HG02678 (cell line): ENCODE results near the gene EMID1.
"Not testable (repeated sequence)": the region's sequence is repeated elsewhere in the genome, so short reads cannot be mapped to it uniquely, and the experiment has no call there.

Experiments used
- ATAC-seq: cut with Tn5 transposase; IDR thresholded peaks from one replicate; pipeline ENCODE4 v1.9.1; 2021; ENCODE audit warnings: mild to moderate bottlenecking, moderate library complexity; ENCODE audit not compliant: unreplicated experiment

Gene EMID1

DNA sequence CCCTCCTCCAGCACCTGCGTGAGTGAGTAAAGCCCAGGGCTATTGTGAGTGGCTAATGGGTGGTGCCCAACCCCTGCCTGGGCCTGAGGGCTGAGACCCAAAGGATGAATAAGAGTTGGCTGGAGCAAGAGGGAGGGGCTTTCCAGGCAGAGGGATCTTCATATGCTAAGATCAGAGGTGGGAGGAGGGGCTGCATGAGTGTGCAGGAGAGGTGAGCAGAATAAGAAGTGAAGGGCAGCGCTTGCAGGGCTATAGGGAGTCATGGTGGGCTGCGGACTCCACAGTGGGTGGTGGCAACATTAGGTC is 3.9 kb downstream of the EMID1 start:
- ATAC-seq: no peak

DNA sequence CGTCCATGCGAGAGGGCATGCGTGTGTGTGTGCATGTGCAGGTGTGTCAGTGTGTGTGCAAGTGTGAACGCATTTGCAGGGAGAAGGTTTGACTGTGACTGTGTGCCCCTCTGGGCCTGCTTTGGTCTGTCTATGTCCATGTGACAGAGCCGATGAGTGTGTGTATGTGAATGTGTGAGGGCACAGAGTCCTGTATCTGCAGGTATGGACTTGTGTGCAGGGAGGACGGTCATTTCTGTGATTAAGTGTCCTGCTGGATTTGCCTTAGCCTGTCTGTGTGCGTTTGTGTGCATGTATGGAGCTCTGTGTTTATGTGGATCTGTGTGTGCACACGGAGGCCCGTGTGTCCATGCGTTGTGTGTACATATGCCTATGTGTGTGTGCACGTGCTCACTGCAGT is 5.4 kb downstream of the EMID1 start:
- ATAC-seq: no peak

GRCh38 chr22:29211466-29211865 is 5.8 kb downstream of the EMID1 start:
- no peak for ATAC-seq

DNA sequence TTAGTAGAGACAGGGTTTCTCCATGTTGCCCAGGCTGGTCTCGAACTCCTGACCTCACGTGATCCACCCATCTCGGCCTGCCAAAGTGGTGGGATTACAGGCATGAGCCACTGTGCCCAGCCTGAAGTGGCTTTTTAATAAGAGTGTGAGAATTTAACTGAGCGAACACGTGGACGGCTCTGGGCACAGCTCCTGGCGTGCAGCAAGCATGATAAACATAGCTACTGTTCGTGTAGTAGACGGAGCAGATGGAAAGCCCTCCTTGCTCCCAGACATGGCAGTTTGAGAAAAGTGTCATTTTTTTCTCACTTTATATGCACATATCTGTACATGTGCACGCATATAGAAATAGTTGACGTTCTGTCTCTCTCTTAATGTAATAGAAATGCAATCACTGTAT is 7.0 kb downstream of the EMID1 start:
- no peak for ATAC-seq

- ATAC-seq: no peak
These were observed 7.8 kb downstream of the EMID1 start for GRCh38 chr22:29213493-29213892.

- ATAC-seq: no peak
These were observed 8.5 kb downstream of the EMID1 start for GRCh38 chr22:29214232-29214631.

DNA sequence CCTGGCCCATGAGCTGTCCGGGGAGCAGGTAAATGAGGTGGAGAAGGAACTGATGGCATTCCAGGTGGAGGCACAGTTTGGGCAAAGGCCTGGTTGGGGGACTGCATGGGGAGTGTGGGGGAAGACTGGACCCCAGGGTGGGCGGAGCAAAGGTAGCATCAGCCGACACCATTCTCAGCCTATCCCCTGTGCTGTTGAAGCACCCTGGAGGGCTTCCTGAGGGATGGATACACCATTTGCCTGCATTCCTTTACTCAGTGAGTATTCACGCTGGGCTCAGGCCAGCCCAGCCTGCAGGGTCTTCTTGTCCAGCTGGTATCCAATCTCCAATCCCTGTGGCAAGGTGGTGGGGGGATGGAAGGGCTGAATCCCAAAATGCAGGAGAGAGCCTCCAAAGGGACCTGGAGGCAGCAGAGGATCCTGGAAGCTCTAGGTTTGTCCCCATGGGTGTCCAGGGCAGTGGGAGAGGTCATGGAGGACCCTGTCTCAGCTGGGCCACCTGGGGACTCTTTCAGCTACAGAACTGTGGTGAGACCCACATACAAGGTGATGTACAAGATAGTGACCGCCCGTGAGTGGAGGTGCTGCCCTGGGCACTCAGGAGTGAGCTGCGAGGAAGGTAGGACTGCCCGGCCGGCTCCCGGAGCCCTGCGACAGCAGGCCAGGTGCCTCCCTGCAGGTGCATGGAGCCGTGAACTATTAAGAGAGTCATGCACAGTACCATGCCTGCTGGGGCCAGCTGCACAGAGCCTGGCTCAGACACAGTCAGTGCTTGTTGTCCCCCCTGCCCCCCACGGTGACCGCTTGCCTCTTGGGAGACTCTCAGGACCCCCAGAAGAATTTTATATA is 9.5 kb downstream of the EMID1 start:
- no peak for ATAC-seq

DNA sequence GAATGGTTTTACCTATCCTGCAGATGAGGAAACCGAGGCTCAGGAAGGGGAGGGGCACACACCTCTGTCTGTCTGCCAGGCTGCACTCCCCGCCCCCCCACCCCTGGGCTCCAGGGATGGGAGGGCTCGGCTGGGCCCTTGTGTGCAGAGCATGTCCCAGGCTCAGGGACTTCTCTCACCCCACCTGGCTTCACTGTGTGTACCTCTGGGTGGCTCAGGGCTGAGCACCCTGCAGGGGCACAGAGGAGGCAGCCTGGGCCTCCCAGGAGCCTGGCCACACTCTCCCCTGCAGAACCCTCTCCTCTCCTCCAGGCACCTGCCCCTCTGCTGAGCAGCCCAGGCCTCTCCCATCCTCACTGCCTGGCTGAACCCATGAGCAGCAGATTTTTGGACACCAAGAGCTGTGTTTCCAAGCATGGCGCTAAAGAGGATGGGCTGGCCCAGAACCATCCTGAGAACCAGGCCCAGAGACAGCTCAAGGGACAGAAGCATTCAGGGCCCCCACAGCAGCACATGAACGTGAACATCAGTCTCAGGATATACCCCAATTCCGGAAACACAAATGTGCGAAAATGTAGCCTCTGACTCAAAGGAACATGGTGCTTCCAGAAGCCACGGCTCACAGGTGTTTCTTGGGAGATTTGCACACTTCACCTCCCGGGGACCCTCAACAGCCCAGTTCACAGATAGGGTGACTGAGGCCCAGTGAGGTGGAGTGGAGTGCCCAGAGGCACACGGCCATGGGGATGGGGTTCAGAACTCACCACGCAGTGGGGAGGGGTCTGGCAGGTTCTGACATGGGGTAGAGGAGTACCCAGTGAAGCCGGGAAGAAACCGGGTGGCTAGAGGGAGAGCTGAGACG is 10.5 kb downstream of the EMID1 start:
- ATAC-seq: no peak

- no peak for ATAC-seq
These were observed 11.4 kb downstream of the EMID1 start for GRCh38 chr22:29216873-29217666.

GRCh38 chr22:29217827-29218757 is 12.4 kb downstream of the EMID1 start:
- ATAC-seq: no peak

- ATAC-seq: no peak
These were observed 13.2 kb downstream of the EMID1 start for GRCh38 chr22:29218758-29219408.

DNA sequence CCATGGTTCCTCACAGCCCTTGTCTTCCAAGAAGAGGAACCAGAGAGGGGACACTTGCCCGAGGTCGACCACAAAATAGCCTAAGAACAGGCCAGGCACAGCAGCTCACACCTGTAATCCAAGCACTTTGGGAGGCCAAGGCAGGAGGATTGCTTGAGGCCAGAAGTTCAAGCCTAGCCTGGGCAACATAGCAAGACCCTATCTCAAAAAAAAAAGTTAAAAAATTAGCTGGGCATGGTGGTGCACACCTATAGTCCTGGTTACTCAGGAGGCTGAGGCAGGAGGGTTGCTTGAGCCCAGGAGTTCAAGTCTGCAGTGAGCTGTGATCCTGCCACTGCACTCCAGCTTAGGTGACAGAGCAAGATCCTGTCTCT is 13.7 kb downstream of the EMID1 start:
- ATAC-seq: not testable (repeated sequence)

DNA sequence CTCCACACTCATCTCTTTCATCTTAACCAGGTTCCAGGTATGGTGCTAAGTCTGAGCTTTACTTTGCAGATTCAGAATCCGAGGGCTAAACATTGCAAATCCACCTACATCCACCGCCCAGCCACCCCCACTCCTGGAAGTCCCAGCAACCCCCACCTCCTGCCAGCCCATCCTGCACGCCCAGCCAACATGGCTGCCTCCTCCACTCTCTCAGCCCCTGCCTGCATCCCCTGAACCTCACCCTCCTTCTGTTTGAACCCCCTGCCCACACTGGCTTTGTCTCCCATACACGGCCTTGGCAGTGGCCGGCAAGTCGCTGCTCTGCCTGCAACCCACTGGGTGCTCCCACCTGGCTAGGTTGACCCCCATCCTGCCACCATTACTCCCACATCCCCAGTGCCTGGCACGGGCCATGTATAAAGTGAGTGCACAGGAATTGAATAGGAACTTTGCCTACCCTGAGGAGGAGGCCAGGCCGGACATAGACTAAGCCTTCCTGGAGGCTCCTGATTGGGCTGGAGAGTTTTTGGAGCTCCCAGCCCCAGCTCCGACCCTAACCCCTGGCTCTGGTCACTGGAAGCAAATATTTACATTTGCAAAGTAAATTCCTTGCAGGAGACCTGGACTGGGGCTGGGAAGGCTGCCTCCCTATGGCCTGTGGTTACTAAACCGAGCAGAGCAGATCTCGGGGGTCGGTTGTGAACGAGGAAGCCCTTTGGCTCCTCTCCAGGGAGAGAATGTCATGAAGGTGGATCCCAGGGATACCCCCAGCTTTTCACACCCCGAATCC is 14.4 kb downstream of the EMID1 start:
- ATAC-seq: no peak

DNA sequence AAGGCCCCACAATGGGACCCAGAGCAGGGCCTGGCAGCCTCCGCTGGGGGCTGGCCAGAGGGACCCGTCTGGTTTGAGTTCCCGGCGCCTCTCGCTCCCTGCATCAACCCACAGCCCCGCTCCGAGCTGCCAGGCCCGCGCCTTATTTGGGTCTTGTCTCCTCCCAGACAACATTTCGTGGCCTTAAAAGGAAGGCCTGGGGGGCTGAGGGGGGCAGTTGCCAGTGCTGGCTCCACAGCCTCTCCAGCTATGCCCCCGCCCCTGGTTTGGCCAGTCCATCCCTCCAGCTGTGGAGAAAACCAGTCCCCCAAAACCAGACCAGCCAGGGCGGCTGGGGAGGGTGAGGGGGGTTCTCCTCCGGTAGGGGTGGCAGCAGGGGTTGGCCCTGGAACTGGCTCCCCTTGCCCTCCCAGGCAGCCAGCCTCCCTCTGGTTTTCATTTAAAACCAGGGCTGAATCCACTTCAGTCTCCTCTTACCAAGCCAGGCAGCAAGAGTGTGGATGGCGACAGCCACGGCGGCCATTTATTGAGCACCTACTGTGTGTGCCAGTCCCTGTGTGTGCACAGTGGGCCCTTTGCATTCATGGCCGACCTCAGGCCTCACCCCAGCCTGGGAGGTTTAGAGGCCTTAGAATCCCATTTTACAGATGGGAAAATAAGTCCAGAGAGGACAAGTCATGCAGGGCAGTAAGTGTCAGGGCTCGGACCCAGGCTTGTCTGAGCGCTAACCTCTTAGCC is 18.6 kb downstream of the EMID1 start:
- no peak for ATAC-seq

DNA sequence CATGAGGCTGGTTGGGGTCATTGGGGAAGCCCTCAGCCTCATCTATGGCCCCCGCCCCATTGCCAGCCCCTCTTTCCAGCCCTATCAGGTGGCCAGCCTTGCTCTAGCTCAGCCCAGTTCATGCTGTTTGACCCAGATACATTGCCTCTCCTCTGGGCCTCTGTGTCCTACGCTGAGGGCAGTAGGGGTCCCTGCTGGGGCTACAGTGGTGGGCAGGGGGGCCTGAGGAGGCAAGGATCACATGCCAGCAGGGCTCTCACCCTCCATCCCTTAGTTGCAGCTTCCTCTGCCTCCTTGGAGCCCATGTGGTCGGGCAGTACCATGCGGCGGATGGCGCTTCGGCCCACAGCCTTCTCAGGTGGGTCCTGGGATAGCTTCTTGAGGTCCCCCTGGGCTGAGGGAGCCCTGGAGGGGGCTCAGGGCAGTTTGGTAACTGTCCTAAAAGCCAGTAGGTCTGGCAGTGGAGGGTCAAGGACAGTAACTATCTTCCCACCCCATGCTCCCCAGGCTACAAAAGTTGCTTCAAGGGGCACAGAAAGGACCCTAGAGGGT is 19.2 kb downstream of the EMID1 start:
- ATAC-seq: no peak

- no peak for ATAC-seq
These were observed 19.9 kb downstream of the EMID1 start for GRCh38 chr22:29225422-29226090.

DNA sequence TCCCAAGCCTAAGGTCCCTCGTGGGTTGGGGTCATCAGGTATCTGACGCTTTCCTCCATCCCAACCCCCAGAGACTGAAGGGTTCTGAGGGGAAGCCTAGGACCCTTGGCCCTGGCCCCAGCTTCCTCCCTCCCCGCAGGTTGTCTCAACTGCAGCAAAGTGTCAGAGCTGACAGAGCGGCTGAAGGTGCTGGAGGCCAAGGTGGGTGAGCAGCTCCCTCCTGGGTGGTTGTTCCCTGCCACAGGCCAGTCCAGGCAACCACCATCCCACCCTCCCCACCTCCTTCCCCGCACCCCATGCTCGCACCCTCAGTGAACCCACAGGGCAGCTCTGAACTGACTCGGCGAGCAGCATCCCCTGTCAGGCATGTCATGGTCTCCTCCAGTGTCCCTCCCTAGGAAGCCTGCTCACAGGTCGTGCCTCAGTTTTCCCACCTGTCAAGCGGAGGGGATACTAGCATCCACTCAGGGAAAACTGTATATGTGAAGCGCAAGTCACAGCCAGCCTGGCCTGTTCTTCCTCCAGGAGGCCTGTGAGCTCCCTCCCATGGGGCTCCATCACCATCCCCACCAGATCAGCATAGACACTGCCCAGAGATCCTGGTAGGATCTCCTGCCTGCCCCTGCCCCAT is 20.8 kb downstream of the EMID1 start:
- no peak for ATAC-seq
